Left forelimb (tissue), 1 donor: ENCODE results near the gene ANKRD37.

Experiments used
- DNase-seq: peaks from one replicate; pipeline ENCODE4 v3.0.0-alpha.2; 2018; ENCODE audit warnings: low spot score

Gene ANKRD37

DNA sequence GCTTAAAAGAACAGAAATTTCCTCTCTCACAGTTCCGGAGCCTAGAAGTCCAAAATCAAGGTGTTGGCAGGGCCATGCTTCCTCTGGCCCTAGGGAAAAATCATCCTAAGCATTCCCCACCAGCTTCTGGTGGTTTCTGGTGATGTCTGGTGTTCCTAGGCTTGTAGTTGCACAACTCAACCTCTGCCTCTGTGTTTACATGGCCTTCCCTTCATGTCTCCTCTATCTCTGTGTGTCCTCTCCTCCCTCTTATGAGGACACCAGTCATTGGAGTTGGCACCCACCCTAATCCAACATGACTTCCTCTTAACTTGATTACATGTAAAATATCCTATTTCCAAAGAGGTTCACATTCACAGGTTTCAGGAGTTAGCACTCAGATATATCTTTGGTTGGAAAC lies 16.3 kb upstream of the ANKRD37 start:
- no peak for DNase-seq

GRCh38 chr4:185381288-185382196 lies 15.1 kb upstream of the ANKRD37 start:
- no peak for DNase-seq

GRCh38 chr4:185382754-185383153 lies 13.9 kb upstream of the ANKRD37 start:
- DNase-seq, result no peak

DNA sequence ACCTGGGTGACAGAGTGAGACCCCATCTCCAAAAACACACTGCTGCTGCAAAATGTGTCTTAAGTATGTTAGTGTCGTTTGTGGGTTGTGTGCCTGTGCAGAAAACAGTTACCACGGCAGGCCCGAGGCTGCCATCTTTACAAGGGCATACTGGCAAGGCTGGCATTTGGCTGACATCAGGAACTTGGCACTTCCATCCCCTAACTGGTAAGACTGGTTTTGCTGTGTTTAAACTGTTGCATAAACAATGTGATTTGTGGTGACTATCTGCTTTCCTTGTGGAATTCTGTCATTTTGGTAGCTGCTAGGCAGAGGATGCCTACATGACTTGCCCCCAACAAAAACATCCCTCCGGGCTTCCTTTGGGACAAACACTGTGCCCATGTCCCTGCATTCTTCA lies 13.2 kb upstream of the ANKRD37 start:
- DNase-seq, result no peak

- no peak for DNase-seq
Measured at GRCh38 chr4:185384061-185384460, 12.6 kb upstream of the ANKRD37 start.

- no peak for DNase-seq
Measured at GRCh38 chr4:185384930-185385331, 11.7 kb upstream of the ANKRD37 start.

GRCh38 chr4:185387957-185388356 lies 8.7 kb upstream of the ANKRD37 start:
- DNase-seq, result no peak

DNA sequence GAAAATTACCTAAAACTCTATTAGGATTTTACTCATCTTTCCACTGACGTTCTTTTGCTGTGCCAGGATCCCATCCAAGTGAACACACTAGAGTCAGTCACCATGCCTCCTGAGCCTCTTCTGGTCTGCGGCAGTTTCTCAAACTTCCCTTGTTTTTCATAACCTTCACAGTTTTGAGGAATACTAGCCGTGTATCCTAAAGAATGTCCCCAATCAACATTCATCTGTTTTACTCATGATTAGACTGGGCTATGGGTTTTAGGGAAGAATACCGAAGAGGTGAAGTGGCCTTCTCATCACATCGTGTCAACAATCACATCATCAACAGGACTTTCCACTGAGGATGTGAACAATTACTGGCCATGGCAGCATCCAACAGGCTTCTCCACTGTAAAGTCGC lies 5.7 kb upstream of the ANKRD37 start:
- DNase-seq, result no peak

DNA sequence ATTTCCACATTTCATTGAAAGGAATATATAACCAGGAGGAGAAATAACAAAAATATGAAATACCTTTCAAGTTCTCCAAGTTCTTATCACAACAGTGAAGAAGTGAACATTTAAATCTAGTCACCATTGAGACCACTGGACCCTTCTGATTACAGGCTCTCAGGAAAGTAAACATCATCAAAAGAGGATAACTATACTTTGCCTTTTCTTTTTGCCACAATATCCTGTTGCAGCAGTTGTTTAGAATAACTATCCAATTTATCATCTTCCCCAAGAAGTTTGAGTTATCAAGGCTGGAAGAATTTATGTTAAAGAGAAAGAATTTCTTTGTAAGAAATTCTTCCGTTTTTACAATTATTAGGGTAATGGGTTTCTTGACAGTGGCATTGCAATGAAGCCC lies 4.5 kb upstream of the ANKRD37 start:
- no peak for DNase-seq

DNA sequence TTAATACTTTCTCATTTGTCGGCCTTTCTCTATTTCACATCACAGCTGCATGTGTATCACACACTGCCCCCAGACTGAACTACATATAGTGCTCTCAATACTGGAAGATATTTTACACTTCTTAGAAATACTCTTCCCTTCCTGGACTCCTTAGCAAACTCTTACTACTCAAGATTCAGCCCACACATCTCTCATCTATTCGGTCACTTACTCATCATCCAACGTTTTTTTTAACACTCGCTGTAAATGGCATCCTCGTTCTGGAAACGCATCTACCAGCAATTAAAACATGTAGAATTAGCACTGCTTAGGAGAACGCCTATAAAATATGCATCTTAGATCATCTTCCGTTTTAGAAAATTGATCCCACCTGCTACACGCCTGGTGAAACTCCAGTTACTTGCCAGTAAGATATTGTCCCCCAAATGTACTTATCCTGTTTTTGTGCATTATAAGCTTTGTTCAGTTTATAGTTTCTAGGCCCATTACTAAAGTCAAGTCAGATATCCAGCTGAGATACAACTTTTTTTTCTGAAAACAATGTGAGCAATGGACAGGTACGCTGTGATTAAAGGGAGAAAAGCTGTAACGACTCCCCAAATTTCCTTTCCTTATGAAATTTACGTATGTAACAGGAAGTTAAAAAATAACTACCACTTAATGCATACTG lies 1.9 kb upstream of the ANKRD37 start:
- DNase-seq, result no peak

GRCh38 chr4:185395238-185395955 lies 1.2 kb upstream of the ANKRD37 start, which contains the start of gene LRP2BP:
TSS of gene LRP2BP (minus strand) at chr4:185395924. CDS start at chr4:185378186, 17,738 bp downstream.
- no peak for DNase-seq

GRCh38 chr4:185395956-185396723 lies 501 bp upstream of the ANKRD37 start:
- DNase-seq, result peak; percentile 99

DNA sequence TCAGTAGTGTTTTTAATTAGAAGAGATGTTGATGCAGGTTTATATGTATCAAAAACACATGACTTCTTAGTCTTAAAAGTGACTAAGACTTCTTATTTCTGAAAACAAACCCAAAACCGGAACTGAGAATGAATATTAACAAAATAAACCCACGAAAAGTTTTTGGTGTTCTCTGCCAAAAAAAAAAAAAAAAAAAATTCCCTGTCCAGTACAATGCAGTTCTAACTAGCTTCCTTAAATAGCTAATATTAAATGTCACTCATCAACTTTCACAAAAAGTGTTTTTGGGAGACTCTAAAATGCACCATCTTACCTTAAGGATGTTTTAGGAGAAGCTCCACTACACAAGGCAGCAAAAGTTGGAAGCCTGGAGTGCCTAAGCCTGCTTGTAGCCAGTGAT lies 2.0 kb downstream of the ANKRD37 start:
- DNase-seq, result no peak

DNA sequence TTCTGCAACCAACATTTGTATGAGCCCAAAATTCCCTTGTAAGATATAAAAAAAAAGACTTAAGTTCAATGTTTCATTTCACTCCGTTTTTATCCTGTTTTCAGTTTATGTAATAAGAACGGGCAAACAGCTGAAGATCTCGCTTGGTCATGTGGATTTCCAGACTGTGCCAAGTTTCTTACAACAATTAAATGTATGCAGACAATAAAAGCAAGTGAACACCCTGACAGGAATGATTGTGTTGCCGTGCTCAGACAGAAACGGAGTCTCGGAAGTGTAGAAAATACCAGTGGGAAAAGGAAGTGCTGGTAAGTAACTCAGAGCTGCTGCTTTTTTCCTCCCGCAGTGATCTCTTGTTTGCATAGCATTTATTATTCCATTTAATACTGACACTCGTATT lies 2.8 kb downstream of the ANKRD37 start:
- DNase-seq, result no peak

DNA sequence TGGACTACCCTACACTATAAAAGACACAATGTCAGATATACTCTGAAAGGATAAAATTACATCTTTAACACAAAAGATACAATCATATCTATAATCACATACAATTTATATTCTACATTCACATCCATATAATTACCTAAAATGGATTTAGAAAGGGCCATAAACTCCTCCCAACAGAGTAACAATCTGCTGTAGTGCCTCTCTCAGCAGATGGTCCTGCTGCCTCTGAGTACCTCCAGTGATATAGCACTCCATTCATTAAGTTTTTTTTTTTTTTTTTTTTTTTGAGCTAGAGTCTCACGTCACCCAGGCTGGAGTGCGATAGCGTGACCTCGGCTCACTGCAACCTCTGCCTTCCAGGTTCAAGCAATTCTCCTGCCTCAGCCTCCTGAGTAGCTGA lies 7.4 kb downstream of the ANKRD37 start:
- DNase-seq, result no peak

DNA sequence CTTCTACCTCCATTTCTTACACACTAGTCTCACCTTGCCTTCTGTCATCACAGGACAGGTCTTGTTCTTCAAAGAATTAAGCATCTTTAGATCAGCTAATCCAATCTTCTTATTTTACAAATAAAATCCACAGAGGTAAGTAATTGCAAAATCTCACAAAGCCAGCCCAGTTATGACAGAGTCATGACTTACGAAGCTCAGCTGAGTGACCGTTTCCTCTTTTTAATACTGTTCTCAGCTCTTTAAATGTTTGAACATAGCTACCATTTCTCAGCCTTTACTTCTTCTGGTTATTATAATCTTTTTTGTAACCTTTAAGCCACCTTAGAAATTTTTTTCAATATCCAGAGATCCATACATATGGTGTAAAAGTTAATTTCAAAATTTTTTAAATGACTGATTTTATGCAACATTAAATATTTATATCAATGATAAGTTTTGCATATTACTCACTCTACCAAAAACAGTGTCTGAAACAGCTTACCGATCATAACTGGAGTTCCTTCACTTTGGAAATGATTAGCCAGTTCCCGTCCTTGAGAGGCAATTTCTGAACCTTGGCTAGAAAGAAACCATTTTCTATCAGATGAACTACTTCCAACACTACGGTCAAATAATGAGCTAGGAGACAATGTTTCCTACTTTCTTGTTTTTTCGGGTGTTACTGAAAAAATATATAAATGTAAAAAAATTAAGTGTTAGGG lies 8.8 kb downstream of the ANKRD37 start:
- DNase-seq, result no peak

- DNase-seq, result no peak
Measured at GRCh38 chr4:185408432-185408831, 11.8 kb downstream of the ANKRD37 start.

GRCh38 chr4:185411849-185412248 lies 15.2 kb downstream of the ANKRD37 start:
- DNase-seq, result no peak

DNA sequence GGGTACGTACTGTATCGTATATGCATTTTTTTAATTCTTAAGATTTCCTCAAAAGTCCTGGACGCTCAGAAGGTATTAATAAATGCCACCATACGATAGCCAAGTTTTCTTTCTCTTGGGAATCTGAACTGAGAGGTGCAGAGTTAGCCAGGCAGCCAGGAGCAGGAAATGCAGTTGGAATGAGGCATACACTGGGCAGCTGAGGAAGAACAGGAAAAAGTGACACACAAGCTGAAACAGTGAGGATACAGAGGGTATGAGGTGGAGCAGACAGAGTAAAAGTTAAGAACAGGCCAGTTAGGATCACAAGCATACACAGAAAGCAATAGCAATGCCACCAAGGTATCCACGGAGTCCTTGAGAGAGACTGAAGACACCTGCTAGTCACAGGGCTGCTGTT lies 15.8 kb downstream of the ANKRD37 start:
- no peak for DNase-seq

DNA sequence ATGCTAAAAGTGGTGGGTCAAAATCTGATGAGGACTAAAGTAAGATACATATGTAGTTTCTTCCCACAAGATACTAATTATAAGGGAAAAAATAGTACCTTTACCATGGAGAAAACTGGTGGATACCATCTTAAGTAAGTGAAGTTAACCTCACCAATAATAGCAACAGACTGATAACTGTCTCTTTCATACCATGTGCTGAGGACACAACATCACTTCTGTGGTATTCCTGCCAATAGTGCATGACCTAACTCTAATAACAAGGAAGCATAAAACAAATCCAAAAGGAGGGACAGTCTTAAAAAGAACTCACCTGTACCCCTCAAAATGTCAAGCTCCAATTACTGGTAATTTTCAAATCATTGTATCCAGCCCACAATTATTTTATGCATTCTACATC lies 20.3 kb downstream of the ANKRD37 start:
- DNase-seq, result no peak
